ENCODE data around the gene ASCC1.
"Not testable (repeated sequence)": the region's sequence is repeated elsewhere in the genome, so short reads cannot be mapped to it uniquely, and the experiment has no call there.

ASCC1 gene

DNA sequence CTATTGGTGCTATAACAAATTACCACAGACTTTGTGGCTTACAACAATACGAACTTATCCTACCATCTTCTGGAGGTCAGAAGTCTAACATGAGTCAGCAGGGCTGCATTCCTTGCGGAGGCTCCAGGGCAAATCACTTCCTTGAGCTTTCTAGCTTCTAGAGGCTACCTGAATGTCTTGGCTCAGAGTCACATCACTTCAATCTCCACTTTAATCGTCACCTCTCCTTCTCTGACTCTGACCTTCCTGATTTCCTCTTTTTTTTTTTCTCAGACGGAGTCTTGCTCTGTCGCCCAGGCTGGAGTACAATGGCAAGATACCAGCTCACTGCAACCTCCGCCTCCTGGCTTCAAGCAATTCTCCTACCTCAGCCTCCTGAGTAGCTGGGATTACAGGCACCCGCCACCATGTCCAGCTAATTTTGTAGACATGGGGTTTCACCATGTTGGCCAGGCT is 44.9 kb downstream of the ASCC1 start:
- no peak for DNase-seq (ENCODE audit: low read depth in 2 of 2)

DNA sequence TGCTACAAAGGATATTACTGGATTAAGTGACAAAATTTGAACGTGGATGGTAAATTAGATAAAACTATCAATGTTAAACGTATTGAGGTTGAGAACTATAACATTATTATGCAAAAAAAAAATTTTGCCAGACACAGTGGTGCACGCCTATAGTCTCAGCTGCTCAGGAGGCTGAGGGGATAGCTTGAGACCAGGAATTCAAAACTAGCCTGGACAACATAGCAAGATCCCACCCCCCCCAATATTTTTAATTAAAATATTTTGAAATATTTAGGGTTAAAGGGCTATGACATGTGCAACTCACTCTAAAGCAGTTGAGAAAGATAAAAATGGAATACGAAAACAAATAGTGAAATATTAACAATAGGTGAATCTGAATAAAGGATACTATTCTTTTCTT is 45.3 kb downstream of the ASCC1 start:
- no peak for DNase-seq (ENCODE audit: low read depth in 2 of 2)

DNA sequence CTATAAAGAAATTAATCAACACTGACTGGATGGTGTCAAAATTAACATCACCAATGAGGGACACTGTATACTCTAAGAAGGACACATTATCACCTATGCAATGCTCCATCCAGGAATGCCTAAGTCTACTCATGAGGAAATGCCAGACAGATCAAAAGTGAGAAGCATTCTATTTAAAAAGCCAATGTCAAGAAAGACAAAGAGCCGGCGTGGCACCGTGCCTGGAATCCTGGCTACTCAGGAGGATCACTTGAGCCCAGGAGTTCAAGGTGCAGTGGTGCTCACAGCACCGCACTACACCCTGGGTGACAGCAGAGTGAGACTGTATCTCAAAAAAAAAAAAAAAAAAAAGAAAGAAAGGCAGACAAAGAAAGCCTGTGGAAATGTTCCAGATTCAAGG is 45.8 kb downstream of the ASCC1 start:
- no peak for DNase-seq (ENCODE audit: low read depth in 2 of 2)

DNA sequence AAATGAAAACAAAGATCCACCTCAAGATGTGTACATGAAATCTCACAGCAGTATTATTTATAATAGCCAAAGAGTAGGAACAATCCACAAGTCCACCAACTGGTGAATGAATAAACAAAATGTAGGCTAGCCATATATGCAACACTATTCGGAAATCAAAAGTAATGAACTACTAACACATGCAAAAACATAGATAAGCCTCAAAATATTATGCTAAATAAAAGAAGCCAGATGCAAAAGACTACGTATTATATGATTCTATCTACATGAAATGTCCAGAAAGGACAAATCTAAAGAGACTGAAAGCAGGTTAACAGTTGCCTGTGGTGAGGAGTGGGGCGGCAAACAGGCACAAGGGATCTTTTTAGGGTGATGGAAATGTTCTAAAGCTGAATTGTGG is 49.0 kb downstream of the ASCC1 start:
- no peak for DNase-seq (ENCODE audit: low read depth in 2 of 2)

DNA sequence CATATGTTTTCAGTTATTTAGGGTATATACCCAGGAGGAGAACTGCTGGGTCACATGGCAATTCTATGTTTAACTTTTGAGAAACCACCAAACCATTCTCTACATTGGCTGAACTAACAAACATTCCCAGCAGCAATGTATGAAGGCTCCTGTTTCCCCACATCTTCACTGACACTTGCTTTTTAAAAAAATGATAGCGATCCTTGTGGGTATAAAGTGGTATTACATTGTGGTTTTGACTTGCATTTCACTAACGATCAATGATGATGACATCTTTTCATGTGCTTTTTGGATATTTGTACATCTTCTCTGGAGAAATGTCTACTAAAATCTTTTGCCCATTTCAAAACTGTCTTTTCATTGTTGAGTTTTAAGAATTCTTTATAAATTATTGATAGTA is 51.5 kb downstream of the ASCC1 start:
- no peak for DNase-seq (ENCODE audit: low read depth in 2 of 2)

DNA sequence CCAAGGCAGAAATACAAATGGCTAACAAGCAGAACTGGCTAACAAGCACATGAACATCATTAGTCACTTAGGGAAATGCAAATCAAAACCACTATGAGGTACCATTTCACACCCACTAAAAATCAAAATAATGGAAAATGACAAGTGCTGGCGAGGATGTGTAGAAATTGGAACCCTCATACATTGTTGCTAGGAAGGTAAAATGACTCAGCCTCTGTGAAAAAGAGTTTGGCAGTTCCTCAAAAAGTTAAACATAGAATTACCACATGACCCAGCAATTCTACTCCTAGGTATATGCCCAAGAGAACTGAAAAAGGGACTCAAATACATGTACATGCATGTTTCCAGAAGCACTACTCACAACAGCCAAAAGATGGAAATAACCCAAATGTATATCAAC is 53.1 kb downstream of the ASCC1 start:
- DNase-seq (ENCODE audit: low read depth in 2 of 2): no peak

DNA sequence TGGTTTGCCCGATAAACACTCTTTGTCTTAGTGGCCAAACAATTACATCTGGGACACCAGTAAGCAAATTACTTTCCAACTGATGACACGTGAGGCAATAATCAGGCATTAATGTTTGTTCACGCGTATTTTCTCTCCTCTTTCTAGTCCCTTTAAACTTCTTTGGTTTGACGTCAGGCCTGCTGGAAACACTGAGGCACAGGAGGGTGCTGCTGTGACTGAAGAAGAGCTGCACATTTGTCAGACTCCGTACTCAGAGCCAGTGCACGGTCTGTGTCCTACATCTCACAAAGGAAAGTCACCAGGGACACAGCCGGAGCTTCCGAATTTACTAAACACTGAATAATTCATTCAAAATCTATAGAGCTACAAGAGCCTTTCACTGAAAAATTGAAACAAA is 57.9 kb downstream of the ASCC1 start:
- DNase-seq (ENCODE audit: low read depth in 2 of 2): no peak

DNA sequence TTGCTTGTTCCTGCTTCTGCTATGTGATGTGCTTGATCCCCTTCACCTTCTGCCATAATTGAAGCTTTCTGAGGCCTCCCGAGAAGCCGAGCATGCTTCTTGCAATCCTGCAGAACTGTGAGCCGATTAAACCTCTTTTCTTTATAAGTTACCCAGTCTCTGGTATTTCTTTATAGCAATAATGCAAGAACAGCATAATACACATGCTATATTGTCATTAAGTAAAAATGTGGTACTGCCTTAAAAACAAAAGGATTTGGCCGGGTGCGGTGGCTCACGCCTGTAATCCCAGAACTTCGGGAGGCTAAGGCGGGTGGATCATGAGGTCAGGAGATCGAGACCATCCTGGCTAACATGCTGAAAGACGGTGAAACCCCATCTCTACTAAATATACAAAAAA is 59.9 kb downstream of the ASCC1 start:
- no peak for DNase-seq (ENCODE audit: low read depth in 2 of 2)

DNA sequence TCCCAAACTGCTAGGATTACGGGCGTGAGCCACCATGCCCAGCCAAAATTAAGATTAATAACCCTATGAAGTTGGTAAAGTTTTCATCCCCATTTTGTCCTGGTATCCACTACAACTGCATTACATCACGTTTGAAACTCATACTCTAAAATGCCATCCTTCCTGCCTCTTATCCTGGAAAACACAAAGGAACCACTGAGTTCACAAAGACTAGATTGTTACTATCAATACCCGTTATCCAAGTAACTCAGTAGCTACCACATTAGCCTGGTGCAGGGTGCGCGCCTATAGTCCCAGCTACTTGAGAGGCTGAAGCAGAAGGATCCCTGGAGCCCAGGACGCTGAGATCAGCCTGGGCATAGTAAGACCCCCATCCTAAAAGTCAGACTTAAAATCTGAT is 63.8 kb downstream of the ASCC1 start:
- no peak for DNase-seq (ENCODE audit: low read depth in 2 of 2)

DNA sequence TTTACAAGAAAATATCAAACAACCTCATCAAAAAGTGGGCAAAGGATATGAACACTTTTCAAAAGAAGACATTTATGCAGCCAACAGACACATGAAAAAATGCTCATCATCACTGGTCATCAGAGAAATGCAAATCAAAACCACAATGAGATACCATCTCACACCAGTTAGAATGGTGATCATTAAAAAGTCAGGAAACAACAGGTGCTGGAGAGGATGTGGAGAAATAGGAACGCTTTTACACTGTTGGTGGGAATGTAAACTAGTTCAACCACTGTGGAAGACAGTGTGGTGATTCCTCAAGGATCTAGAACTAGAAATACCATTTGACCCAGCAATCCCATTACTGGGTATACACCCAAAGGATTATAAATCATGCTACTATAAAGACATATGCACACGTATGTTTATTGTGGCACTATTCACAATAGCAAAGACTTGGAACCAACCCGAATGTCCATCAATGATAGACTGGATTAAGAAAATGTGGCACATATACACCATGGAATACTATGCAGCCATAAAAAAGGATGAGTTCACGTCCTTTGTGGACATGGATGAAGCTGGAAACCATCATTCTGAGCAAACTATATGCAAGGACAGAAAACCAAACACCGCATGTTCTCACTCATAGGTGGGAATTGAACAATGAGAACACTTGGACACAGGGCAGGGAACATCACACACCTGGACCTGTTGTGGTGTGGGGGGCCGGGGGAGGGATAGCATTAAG is 65.2 kb downstream of the ASCC1 start:
- not testable (repeated sequence) for DNase-seq (ENCODE audit: low read depth in 2 of 2)

DNA sequence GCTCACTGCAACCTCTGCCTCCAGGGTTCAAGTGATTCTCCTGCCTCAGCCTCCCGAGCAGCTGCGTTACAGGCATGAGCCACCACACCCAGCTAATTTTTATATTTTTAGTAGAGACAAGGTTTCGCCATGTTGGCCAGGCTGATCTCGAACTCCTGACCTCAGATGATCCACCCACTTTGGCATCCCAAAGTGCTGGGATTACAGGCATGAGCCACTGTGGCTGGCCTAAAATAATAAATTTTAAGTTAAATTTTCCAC is 68.8 kb downstream of the ASCC1 start:
- not testable (repeated sequence) for DNase-seq (ENCODE audit: low read depth in 2 of 2)

DNA sequence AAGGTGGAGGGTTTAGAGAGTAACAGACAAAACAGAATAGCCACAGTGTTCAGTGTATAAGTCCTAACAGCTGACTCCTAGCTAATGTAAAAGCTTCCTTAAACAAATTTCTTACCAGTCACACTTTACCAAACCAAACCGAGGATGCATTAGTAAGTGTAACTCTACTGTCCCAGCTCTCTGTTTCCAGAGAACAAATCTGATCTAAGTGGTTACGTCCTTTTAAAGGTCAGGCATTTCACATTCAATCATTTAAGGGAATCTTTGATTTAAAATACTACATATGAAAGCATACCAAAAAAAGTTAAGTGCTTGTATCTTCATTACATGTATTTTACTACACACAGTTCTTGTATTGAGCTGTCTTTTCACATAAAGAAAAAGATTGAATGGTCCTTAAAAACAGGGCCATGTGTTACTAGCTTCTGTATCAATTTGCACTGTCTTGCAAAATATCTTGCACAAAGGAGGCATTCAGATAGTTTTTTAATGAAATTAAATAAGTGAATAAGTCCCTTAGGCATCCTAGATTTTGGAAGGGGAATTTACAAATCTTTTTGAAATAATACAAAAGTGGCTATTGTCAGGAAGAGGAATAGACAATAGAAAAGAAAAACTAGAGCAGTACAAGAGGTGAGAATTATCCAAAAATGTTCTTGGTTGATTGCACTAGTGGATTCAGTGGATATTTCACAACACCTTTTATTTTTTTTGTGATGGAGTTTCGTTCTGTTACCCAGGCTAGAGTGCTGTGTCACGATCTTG is 69.3 kb downstream of the ASCC1 start:
- DNase-seq (ENCODE audit: low read depth in 2 of 2): no peak

DNA sequence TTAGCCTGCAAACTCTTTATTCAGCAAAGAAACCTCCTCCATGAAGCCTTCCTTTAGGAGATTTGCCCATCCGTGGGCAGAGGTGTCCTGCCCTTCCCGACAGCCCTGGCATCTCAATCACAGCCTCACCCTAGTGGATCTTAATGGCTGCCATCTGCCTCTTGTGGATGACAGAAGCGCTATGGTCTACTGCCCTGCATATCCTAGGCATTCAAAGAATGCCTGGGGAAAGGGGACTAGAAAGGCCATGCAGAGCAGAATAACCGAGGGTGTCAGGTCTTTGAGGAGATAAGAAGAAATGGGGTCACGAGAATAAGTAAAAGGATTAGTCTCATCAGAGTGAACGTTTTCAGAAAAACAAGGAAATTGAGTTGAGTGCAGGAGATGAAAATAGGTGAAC is 70.0 kb downstream of the ASCC1 start:
- no peak for DNase-seq (ENCODE audit: low read depth in 2 of 2)

DNA sequence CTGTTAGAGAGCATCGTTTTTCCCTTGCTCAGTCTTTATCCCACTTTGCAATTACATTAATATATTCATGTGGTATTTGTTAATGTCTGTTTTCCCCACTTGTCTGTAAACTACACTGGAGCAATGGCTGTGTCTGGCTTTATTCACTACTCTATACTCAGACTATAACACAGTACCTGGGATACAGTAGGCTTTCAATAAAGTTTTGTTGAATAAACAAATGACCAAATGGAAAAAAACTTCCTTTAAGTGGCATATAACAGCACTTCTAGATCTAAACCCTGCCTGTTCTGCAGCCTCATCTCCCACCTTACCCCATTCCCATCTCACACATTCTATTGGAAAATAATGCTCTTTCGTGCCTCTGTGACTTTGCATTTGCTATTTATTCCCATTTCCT is 70.4 kb downstream of the ASCC1 start:
- DNase-seq (ENCODE audit: low read depth in 2 of 2): no peak

DNA sequence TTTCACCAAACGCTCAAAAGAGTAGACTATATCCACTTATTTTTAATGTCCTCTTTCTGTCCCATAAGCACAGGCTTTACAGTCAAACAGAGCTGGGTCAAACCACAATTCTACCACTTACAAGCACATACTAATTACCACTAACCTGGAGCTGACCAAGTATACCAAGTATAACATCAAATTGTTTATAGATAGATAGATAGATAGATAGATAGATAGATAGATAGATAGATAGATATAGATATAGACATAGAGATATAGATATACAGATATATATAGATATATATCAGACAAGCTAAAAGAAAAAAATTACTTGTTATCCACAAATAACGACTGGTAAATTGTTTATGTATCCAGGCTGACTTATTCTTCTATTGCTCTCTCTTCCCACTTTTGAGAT is 75.2 kb downstream of the ASCC1 start:
- no peak for DNase-seq (ENCODE audit: low read depth in 2 of 2)

DNA sequence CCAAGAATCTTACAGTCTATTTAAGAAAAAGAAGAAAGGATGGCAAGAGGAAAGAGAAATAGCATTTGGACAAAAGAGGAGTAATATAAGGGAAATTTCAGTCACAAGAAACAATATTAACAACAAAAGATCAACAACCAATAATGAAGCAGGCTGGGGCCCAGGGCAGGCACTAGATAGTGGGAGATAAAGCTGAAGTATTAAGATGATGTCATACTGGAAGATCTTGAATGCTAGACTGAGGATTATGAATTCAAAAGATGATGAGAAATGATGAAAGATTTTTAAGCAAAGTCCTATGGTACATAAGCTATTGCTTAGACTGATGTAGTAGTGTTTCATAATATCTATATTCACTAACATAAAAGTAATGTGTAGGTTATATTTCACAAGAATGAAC is 75.9 kb downstream of the ASCC1 start:
- DNase-seq (ENCODE audit: low read depth in 2 of 2): no peak

DNA sequence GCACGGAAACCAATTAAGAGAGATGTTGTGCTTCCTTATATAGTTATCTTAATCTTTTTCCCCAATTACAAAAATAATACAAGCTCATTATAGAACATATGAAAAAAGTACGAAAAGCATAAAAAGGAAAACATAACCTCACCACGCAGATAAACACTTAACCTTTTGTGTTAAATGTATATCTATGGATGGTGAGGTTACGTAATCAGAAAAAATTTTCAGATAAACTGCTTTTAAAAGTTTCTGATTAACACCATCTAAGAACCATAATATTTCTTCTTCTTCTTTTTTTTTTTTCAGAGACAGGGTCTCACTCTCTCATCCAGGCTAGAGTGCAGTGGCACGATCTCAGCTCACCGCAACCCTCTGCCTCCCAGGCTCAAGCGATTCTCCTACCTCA is 78.5 kb downstream of the ASCC1 start:
- no peak for DNase-seq (ENCODE audit: low read depth in 2 of 2)

DNA sequence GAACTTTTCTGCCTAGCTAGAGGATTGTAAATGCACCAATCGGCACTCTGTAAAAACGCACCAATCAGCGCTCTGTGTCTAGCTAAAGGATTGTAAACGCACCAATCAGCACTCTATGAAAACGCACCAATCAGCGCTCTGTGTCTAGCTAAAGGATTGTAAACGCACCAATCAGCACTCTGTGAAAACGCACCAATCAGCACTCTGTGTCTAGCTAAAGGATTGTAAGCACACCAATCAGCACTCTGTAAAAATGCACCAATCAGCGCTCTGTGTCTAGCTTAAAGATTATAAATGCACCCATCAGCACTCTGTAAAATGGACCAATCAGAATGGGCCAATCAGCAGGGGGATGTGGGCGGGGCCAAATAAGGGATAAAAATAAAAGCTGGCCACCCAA is 79.9 kb downstream of the ASCC1 start:
- DNase-seq (ENCODE audit: low read depth in 2 of 2): not testable (repeated sequence)

DNA sequence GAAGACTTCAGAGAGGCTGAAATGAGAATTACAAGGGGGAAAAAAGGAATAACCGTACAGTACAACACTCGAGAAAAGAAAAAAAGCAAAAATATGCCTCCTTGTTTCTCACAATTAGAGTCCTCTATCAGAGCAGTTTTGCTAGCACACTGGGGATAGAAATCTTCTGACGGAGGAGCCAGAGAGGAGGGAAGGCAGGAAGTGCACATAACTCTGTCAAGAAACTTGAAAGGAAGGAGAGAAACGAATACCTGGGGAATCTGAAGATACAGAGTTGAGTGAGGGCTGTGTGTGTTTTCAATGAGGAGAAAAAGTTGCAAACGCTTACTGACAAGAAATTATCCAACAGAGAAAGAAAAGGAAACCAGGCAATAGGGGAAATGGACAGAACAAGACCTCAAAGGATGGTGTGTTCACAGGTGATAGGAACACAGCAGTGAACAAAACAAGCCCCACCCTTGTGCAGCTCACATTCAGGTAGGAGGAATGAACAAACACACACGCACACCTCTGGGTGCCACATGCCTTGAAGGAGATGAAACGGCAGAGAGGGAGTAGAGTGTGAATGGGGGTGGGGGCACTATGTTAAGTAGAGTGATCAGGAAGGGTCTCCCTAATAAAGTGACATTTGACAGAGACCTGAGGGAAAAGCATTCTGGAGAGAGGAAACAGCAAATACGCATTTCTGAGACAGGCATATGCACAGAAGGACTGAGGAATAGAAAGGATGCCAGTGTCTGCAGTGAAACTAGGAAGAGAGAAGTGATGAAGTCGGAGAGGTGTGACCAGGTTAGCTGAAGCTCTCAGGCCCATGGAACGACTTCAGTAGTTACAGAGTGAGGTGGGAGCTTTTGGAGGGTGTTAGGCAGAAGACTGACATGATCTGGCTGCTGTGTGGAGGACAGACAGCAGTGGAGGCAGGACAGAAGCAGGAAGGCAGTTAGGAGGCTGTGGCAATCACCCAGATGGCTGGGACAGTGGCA is 81.0 kb downstream of the ASCC1 start:
- no peak for DNase-seq (ENCODE audit: low read depth in 2 of 2)

DNA sequence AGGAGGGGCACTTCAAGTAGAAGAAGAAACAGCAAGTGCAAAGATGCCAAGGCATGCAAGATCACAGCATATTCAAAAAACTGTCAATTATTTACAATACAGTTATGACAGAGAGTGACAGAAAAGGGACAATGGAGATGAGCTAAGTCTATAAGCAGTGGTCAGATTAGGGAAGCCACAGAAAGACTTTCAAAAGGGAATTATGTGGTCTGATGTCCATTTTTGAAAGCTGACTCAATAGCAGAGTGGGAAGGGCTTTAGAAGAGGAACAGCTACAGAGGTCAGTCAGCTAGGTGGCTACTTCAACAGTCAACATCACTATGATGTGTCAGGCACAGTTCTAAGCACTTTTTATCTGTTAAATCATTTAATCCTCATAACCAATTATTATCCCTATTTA is 82.6 kb downstream of the ASCC1 start:
- DNase-seq (ENCODE audit: low read depth in 2 of 2): no peak

DNA sequence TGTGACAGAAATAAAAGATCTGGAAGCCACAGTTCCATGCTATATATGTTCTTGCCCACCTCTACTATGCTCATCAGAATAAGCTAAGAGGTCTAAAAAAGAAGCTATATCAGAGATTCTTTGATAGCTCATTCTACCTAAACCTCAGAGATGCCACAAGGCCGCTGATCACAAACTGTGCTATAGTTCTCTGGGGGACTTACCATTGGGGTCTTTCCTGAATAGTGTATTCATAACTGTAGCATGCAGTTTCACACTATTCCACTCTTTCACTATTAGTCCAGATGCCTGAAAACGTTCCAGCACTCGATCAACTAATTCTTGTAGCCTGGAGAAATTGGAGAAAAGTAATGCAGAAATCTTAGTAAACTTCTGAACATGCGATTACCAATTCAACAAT is 83.2 kb downstream of the ASCC1 start:
- DNase-seq (ENCODE audit: low read depth in 2 of 2): no peak

DNA sequence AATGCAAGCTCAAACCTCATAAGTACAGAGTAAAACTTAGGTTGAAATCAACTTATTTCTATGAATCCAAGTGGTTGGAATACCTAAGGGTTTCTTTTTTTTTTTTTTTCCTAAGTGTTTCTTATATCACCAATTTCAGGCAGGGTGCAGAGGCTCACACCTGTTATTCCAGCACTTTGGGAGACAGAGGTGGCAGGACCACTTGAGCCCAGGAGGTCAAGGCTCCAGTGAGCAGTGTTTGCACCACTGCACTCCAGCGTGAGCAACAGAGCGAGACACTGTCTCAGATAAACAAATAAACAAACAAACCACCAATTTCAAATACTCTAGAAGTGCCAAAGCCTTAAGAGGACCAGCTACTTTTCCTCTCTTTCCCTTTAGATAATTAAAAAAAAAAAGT is 88.5 kb downstream of the ASCC1 start:
- DNase-seq (ENCODE audit: low read depth in 2 of 2): no peak

DNA sequence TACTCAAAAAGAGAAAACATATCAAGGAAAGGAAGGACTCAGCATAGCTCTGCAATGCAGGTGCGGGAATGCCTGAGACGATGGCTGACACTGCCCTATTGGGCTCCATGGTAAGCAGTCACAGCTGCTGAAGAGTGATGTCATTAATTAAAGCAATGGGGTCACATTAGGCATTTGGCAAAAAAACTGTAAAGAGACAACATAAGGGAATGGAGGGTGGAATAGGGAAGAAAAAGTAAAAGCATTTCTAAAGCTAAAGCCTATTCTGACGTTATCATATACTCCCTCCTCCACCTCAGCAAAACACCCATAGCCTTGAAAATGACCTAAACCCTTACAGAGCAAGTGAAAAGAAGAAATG is 89.2 kb downstream of the ASCC1 start:
- no peak for DNase-seq (ENCODE audit: low read depth in 2 of 2)

Measured in stimulated activated CD8-positive, alpha-beta memory T cell treated with anti-CD3 and anti-CD28 coated beads, Interleukin-15, amount 100 ng/mL, for 4 hours (primary cell).